HG03521 (cell line): ENCODE data around the gene PTK7.
A peak's percentile ranks its signal among the peaks of the same experiment; 100 is the strongest.
"Not testable (repeated sequence)": the region's sequence is repeated elsewhere in the genome, so short reads cannot be mapped to it uniquely, and the experiment has no call there.

Experiments used
- ATAC-seq: cut with Tn5 transposase; IDR thresholded peaks from one replicate; pipeline ENCODE4 v1.9.1; 2021; ENCODE audit warnings: mild to moderate bottlenecking, moderate library complexity; ENCODE audit not compliant: unreplicated experiment

PTK7 gene

GRCh38 chr6:43053545-43054205 is 22.4 kb upstream of the PTK7 start, which contains the start of gene CUL7:
Gene CUL7, minus strand, starts transcription at chr6:43053851. Its CDS starts 1,063 bp downstream, at chr6:43052788.
- ATAC-seq = peak; percentile 75

GRCh38 chr6:43054206-43054943 is 21.7 kb upstream of the PTK7 start:
- no peak for ATAC-seq

- ATAC-seq = no peak
These were observed 20.1 kb upstream of the PTK7 start for GRCh38 chr6:43055966-43056365.

GRCh38 chr6:43058531-43058930 is 17.6 kb upstream of the PTK7 start:
- no peak for ATAC-seq

GRCh38 chr6:43059168-43060033 is 16.7 kb upstream of the PTK7 start, which contains the start of the genes KLC4 and MRPL2:
Gene KLC4, plus strand, starts transcription at chr6:43059631. Its CDS starts 1,705 bp downstream, at chr6:43061336.
Gene MRPL2, minus strand, starts transcription at chr6:43059434. Its CDS starts 53 bp downstream, at chr6:43059381.
- ATAC-seq = peak; percentile 91

GRCh38 chr6:43060034-43060754 is 15.9 kb upstream of the PTK7 start:
- ATAC-seq = no peak

GRCh38 chr6:43060755-43061633 is 15.1 kb upstream of the PTK7 start:
- ATAC-seq = no peak

- no peak for ATAC-seq
These were observed 14.3 kb upstream of the PTK7 start for GRCh38 chr6:43061861-43062260.

GRCh38 chr6:43062818-43063217 is 13.3 kb upstream of the PTK7 start:
- ATAC-seq = no peak

- no peak for ATAC-seq
These were observed 6.0 kb upstream of the PTK7 start for GRCh38 chr6:43070028-43070632.

GRCh38 chr6:43074847-43075669 is 1.1 kb upstream of the PTK7 start:
- no peak for ATAC-seq

GRCh38 chr6:43076464-43077332 is 584 bp downstream of the PTK7 start:
- no peak for ATAC-seq

GRCh38 chr6:43077333-43077809 is 1.3 kb downstream of the PTK7 start:
- no peak for ATAC-seq

GRCh38 chr6:43077981-43078511 is 1.9 kb downstream of the PTK7 start:
- ATAC-seq = no peak

- no peak for ATAC-seq
These were observed 2.6 kb downstream of the PTK7 start for GRCh38 chr6:43078691-43079090.

- ATAC-seq = no peak
These were observed 4.9 kb downstream of the PTK7 start for GRCh38 chr6:43081043-43081442.

GRCh38 chr6:43081922-43082321 is 5.8 kb downstream of the PTK7 start:
- ATAC-seq = not testable (repeated sequence)
